ENCODE results near the gene PXDN.

PXDN gene

DNA sequence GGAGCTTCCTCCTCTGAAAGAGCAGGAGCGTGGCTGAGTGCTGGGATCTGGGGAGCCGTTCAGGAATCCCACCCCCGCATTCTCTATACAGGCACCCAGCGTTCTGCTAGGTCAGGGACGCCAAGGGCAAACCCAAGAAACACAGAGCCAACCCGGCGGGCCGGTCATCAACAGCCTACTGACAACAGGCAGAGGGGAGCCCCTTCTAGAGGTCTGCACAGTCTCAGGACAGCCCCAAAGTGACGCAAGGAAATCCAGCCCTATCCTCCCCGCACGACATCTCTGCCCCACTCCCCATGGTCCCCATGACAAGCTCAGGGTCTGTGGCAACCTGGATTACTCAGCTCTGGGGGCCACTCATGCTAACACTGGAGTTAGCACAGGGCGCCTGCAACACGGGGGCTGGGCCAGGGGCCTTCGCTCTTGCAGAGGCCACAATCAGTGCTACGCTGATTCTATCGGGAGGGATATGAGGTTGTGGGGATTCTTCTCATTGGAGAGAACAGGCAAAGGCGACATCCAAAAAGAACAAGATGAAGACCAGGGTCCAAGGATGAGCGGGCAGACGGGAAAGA is 81.6 kb downstream of the PXDN start:
- no peak overlapping the region for H3K4me2 ChIP-seq (ENCODE audit: low read depth, low read length)
- no peaks in the 10 kb centered on the region for H3K9me2 ChIP-seq (replicated peaks; ENCODE audit: insufficient read depth, low read length)
- no peaks in the 10 kb centered on the region for H3F3A ChIP-seq (ENCODE audit: insufficient read depth, low read length)
- H2AFZ ChIP-seq (ENCODE audit: low read length) = no peak overlapping the region
- no peak for DNase-seq
- no peaks in the 10 kb centered on the region for H3K36me3 ChIP-seq (replicated peaks; ENCODE audit: insufficient read depth, low read length)
- H4K20me1 ChIP-seq (ENCODE audit: insufficient read depth, low read length) = no peaks in the 10 kb centered on the region
- no peaks in the 10 kb centered on the region for H3K79me2 ChIP-seq (ENCODE audit: low read length)
- no peaks in the 10 kb centered on the region for H3K4me1 ChIP-seq (ENCODE audit: low read length)
- H3K27me3 ChIP-seq (replicated peaks; ENCODE audit: insufficient read depth, low read length) = no peaks in the 10 kb centered on the region
- no peak overlapping the region for H3K27ac ChIP-seq (ENCODE audit: low read length)
- TF ChIP-seq EZH2phosphoT487 (IDR thresholded peaks at IDR 0.05; ENCODE audit: low read length) = no peak
- TF ChIP-seq, protein P1, sequence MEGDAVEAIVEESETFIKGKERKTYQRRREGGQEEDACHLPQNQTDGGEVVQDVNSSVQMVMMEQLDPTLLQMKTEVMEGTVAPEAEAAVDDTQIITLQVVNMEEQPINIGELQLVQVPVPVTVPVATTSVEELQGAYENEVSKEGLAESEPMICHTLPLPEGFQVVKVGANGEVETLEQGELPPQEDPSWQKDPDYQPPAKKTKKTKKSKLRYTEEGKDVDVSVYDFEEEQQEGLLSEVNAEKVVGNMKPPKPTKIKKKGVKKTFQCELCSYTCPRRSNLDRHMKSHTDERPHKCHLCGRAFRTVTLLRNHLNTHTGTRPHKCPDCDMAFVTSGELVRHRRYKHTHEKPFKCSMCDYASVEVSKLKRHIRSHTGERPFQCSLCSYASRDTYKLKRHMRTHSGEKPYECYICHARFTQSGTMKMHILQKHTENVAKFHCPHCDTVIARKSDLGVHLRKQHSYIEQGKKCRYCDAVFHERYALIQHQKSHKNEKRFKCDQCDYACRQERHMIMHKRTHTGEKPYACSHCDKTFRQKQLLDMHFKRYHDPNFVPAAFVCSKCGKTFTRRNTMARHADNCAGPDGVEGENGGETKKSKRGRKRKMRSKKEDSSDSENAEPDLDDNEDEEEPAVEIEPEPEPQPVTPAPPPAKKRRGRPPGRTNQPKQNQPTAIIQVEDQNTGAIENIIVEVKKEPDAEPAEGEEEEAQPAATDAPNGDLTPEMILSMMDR (IDR thresholded peaks at IDR 0.05; ENCODE audit: low read length) = no peak
- no peak for TF ChIP-seq EZH2 (optimal IDR thresholded peaks at IDR 0.05; ENCODE audit: low read depth, low read length)
- no peak overlapping the region for H3K9ac ChIP-seq (ENCODE audit: low read length)
- no peaks in the 10 kb centered on the region for H3K9me3 ChIP-seq (replicated peaks; ENCODE audit: insufficient read depth, low read length)
- no peak overlapping the region for H3K4me3 ChIP-seq (ENCODE audit: low read length)

DNA sequence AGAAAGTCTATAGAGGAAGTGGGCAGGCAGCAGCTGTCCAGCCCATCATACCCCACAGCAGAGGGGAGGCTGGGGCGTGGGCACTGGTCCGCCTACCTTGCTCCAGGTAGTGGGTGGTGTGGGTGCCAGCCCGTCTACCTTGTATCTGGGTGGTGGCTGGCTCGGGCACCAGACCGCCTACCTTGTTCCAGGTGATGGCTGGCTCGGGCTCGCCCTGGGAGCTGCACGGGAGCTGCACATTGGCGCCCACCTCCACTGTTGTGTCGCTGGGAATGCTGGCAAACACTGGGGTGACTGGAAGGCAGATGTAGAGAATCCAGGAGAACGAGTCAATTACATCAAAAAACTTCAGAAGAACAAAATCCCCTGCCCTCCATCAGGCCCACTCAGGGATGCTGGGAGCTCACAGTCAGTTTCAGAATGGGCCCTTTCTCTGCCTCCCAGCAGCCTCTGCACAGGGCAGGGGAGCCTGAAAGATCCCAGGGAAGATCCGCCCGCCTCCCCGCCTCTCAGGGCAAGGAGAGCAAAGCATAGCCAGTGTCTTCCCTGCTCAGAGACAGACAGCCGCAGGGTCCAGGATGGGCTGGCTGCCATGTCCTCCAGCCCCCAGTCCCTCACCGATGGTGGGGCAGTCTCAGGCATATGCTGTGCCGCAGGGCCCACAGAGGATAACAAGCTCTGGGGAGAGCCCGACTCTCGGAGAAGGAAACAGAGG is 82.3 kb downstream of the PXDN start:
- Histone ChIP-seq H3K4me3 (ENCODE audit: low read length) (no peak overlapping the region), H3K79me2 (ENCODE audit: low read length) (no peaks in the 10 kb centered on the region), H4K20me1 (ENCODE audit: insufficient read depth, low read length) (no peaks in the 10 kb centered on the region), H3K9me3 (replicated peaks; ENCODE audit: insufficient read depth, low read length) (no peaks in the 10 kb centered on the region), H3K9ac (ENCODE audit: low read length) (no peak overlapping the region), H3F3A (ENCODE audit: insufficient read depth, low read length) (no peaks in the 10 kb centered on the region), H3K9me2 (replicated peaks; ENCODE audit: insufficient read depth, low read length) (no peaks in the 10 kb centered on the region), H3K36me3 (replicated peaks; ENCODE audit: insufficient read depth, low read length) (no peaks in the 10 kb centered on the region), H2AFZ (ENCODE audit: low read length) (no peak overlapping the region), H3K27me3 (replicated peaks; ENCODE audit: insufficient read depth, low read length) (no peaks in the 10 kb centered on the region), H3K27ac (ENCODE audit: low read length) (no peak overlapping the region), H3K4me2 (ENCODE audit: low read depth, low read length) (no peak overlapping the region), H3K4me1 (ENCODE audit: low read length) (no peaks in the 10 kb centered on the region)
- DNase-seq = no peak
- no peak for TF ChIP-seq EZH2phosphoT487 (IDR thresholded peaks at IDR 0.05; ENCODE audit: low read length)
- TF ChIP-seq EZH2 (optimal IDR thresholded peaks at IDR 0.05; ENCODE audit: low read depth, low read length) = no peak
- TF ChIP-seq, protein P1 (IDR thresholded peaks at IDR 0.05; ENCODE audit: low read length) = no peak

DNA sequence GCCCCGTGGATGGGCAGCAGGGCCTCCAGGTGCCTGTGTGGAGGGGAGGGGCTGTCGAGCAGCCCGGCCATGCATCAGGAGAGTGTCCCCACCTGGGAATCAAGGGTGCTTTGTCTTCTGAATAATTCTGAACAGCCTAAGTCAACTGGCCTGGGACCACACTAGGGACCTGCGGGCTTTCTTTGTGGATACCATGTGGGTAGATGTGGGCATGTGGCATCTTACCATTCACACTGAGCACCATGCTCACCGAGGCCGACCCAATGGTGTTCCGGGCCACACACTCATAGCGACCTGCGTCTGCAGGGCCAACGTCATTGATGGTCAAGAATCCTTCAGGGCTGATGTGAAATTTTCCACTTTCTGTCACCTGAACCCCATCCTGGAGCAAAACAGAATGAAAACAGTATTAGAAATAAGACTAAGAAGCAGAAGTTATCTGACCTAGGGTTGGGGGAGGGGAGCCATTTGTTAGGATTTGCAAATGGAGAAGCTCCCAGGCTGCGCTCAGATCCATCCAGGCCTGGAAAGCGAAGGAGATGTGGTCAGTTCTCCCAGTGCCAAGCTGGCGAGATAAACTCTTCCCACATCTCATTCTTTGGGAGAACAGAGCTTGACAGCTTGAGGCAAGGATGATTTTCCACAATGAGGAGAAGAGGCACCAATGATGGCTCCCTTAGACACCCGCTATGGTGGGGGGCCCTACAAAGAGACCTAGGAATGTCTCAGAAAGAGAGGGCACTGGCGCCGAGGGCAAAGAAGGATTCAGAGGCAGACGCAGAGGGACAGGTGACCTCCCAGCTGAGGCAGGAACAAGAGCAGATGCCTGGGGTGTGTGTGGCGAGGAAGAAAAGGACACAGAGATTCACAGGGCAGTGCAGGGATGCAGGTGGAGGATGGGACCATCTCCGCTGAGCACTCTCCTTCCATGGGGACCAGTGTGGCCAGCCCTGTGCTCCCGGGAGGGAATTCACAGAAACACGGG is 83.4 kb downstream of the PXDN start:
- TF ChIP-seq, protein P1 (IDR thresholded peaks at IDR 0.05; ENCODE audit: low read length) = no peak
- no peak for TF ChIP-seq EZH2 (optimal IDR thresholded peaks at IDR 0.05; ENCODE audit: low read depth, low read length)
- TF ChIP-seq EZH2phosphoT487 (IDR thresholded peaks at IDR 0.05; ENCODE audit: low read length) = no peak
- H3K4me3 ChIP-seq (ENCODE audit: low read length) = no peak overlapping the region
- H3K9me3 ChIP-seq (replicated peaks; ENCODE audit: insufficient read depth, low read length) = no peaks in the 10 kb centered on the region
- H3F3A ChIP-seq (ENCODE audit: insufficient read depth, low read length) = no peaks in the 10 kb centered on the region
- no peaks in the 10 kb centered on the region for H3K36me3 ChIP-seq (replicated peaks; ENCODE audit: insufficient read depth, low read length)
- H4K20me1 ChIP-seq (ENCODE audit: insufficient read depth, low read length) = no peaks in the 10 kb centered on the region
- no peaks in the 10 kb centered on the region for H3K79me2 ChIP-seq (ENCODE audit: low read length)
- H3K9me2 ChIP-seq (replicated peaks; ENCODE audit: insufficient read depth, low read length) = no peaks in the 10 kb centered on the region
- no peak overlapping the region for H3K9ac ChIP-seq (ENCODE audit: low read length)
- H2AFZ ChIP-seq (ENCODE audit: low read length) = no peak overlapping the region
- H3K4me1 ChIP-seq (ENCODE audit: low read length) = no peaks in the 10 kb centered on the region
- H3K27me3 ChIP-seq (replicated peaks; ENCODE audit: insufficient read depth, low read length) = no peaks in the 10 kb centered on the region
- DNase-seq = no peak
- no peak overlapping the region for H3K27ac ChIP-seq (ENCODE audit: low read length)
- no peak overlapping the region for H3K4me2 ChIP-seq (ENCODE audit: low read depth, low read length)

Measured in MM.1S (cell line).